HG03575 (cell line): ENCODE results near the gene PTBP1.

Experiments
- ATAC-seq: cut with Tn5 transposase; IDR thresholded peaks from one replicate; pipeline ENCODE4 v1.9.1; 2021; ENCODE audit not compliant: unreplicated experiment, insufficient number of reproducible peaks, low FRiP score; ENCODE audit errors: extremely low read depth

PTBP1 gene

GRCh38 chr19:771332-771785 lies 25.9 kb upstream of the PTBP1 start:
- no peak for ATAC-seq

GRCh38 chr19:772063-772462 lies 25.2 kb upstream of the PTBP1 start:
- ATAC-seq, result no peak

- no peak for ATAC-seq
Measured at GRCh38 chr19:772730-773436, 24.4 kb upstream of the PTBP1 start.

DNA sequence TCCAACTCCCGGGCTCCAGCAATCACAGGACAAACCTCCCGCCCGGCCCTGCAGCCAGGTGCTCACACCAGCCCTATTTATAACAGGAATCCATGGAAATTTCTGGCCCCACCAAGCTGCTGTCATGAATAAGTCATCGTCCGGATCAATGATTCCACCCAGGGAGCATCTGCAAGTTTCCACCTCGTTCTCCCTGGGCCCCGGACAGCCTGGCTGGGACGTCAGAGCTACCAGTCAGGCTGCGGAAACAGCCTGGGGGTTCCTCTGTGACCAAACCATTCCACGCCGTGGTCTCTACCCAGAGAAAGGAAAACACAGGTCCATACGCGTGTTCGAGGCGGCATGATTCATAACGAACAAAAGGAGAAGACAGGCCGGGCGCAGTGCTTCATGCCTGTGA lies 20.7 kb upstream of the PTBP1 start:
- no peak for ATAC-seq

DNA sequence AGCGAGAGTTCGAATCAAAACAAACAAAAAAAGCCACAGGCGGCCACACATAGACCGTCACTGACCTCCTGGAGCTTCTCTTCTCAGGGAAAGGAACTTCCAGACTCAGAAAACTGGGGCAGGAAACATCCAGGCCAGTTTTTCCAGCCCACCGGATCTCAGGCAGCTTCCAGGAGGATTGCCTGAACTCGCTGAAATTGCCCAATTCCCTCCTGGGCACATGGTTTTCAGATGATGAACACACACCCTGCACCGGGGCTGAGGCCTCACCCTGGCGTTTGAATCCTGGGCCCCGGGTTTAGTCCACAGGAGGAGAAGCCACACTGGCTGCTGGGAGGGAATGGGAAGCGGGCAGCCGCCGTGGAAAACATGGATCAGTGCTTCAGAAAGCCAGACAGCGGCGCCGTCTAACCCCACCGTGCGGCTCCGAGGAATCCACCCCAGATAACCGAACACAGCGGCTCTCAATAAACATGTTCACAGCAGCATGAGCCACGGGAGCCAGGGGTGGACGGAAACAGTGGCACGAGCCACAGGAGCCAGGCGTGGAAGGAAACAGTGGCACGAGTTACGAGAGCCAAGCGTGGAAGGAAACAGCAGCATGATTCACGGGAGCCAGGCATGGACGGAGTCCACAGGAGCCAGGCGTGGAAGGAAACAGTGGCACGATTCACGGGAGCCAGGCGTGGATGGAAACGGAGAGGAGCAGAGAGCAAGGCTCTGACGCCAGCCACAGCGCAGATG lies 18.2 kb upstream of the PTBP1 start:
- no peak for ATAC-seq

DNA sequence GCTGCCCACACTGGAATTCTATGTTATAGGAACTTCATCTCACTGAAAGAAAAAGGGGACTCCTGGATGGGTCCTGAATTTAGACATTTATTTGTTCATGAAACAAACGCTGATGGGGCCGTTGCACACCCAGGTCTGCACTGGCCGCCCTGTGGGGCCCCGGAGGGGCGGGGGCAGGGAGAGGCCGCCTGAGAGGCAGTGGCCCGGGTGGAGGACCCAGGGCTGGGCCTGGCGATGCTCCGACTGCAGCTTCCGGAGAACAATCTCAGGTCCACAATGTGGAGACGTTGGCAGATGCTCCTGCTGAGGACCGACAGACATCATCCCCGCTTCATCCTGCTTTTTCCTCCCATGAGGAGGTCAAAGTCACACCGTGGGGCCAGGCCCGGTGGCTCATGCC lies 16.3 kb upstream of the PTBP1 start:
- no peak for ATAC-seq

DNA sequence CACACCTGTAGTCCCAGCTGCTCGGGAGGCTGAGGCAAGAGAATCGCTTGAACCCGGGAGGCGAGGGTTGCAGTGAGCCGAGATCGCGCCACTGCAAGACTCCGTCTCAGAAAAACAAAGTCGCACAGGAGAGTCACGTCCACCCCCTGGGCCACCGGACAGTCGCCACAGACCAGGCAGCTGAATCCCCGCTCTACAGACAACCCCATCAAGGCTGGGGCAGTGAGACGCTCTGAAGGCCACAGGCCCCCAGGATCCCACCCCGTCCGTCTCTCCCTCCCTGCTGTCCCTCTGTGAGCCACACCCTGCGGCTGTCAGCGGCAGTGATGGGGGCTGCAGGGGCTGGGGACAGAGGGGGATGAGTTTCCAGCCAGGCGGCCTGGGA lies 15.5 kb upstream of the PTBP1 start:
- no peak for ATAC-seq

DNA sequence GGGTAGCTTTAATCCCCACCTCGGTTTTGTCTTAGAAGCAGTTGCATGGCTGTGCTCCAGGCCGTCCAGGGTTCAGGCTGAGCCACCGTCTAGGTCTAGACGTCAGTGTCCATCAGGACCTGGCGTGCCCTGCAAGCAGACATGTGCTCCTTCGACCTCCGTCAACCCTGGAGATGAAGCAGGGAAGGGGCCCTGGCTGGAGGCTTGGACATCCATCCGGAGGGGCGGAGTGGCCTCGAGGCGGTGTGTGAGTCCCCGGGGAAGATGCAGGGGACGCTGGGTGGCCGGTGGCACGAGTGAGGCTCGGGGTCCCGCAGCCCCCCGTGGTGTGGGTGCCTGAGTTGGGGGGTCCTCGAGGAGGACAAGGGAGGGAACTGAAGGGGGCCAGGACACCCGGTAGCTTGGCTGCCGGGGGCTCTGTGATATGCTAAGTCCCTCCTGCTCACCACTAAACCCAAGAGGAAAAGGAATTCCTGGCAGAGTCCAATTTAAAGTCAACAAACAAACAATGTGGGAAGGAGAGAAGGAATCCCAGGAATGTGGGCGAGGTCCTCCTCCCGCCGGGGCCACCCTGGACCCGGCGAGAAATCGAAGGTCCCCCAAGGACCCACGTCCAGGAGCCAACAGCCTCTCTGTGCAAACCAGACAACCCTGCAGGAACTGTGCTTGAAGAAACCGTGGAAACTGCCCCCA lies 14.9 kb upstream of the PTBP1 start:
- no peak for ATAC-seq

GRCh38 chr19:782878-783668 lies 14.2 kb upstream of the PTBP1 start:
- no peak for ATAC-seq

DNA sequence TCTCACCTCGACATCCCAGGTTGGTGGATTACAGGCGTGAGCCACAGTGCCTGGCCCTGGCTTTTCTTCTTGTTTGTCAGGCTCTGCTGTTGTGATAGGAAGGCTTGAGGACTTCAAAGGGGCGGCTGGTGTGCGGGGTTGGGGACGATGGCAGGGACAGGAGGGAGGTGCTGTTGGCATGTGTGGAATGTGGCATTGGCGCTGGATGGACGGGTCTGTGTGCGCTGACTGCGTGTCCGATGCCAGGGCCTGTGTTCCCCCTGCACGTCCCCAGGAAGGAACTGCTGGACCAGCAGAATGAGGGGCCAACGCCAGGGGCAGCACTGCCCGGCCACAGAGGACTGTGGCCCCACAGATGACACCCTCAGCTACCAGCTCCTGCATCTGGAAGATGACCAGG lies 12.7 kb upstream of the PTBP1 start:
- no peak for ATAC-seq

GRCh38 chr19:787536-787935 lies 9.7 kb upstream of the PTBP1 start:
- no peak for ATAC-seq

- ATAC-seq, result no peak
Measured at GRCh38 chr19:788686-788982, 8.6 kb upstream of the PTBP1 start.

- no peak for ATAC-seq
Measured at GRCh38 chr19:788983-789700, 8.1 kb upstream of the PTBP1 start.

GRCh38 chr19:789701-790060 lies 7.6 kb upstream of the PTBP1 start:
- no peak for ATAC-seq

DNA sequence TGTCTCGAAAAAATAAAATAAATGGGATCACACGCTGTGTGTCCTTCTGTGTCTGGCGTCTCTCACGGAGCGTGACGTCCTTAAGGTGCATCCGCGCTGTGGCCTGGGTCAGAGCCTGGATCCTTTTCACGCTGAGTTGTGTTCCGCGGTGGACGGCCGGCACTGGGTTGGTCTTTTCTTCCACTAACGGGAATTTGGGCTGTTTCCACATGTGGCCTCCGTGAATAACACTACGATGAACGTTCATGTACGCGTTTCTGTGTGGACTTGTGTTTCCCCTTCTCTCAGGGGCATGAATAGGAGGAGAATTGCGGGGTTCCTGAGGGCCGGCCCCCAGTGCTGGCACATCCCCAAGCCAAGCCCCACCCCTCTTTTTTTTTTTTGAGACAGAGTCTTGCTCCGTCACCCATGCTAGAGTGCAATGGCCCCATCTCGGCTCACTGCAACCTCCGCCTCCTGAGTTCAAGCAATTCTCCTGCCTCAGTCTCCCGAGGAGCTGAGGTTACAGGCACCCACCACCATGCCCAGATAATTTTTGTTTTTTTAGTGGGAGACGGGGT lies 6.2 kb upstream of the PTBP1 start:
- ATAC-seq, result no peak

- ATAC-seq, result no peak
Measured at GRCh38 chr19:791567-792305, 5.5 kb upstream of the PTBP1 start.

DNA sequence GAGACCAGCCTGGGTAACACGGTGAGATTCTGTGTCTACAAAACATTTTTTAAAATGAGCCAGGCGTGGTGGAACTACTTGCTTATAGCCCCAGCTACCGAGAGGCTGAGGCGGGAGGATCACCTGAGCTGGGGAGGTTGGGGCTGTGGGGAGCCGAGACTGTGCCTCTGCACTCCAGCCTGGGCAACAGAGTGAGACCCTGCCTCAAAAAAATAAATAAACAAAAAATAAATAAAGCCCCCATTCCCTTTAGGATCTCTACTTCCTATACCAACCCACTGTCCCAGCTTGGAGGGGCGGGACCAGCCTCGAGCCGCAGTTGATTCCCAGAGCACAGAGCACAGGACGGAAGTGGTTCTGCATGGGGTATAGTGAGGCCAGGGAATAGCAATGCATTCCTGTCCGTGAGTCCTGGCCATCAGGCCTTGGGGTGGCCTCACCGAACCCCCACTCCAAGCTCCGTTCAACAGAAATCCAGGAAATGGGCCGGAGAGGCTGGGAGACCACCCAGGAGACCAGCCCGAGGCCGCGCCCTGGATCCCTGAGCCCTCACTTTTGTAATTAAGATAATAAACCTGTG lies 4.9 kb upstream of the PTBP1 start:
- ATAC-seq, result no peak

DNA sequence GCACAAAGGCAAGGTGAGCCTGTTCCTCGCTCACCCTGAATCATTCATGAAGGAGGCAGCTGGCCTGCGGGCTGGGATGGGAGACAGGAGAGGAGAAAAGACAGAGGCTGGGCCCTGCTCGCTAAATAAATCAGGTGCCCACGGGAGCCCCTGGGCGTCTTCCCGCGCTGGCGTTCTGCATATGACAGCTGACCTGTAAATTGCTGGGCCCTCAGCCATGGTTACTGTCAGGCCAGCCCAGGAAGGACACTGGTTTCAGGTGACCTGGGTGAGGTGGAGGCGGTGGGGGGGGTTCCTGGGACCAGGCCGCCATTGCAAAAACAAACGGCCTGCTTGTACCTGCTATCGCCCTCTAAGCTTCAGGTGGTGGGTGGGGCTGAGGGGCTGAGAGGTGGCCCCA lies 3.4 kb upstream of the PTBP1 start:
- ATAC-seq, result no peak
